ENCODE data around the gene MAPK12.

Gene MAPK12

GRCh38 chr22:50298937-50299784 is 37.7 kb upstream of the MAPK12 start:
- DNase-seq (ENCODE audit: low spot score): no peak
- TF ChIP-seq, protein P1, sequence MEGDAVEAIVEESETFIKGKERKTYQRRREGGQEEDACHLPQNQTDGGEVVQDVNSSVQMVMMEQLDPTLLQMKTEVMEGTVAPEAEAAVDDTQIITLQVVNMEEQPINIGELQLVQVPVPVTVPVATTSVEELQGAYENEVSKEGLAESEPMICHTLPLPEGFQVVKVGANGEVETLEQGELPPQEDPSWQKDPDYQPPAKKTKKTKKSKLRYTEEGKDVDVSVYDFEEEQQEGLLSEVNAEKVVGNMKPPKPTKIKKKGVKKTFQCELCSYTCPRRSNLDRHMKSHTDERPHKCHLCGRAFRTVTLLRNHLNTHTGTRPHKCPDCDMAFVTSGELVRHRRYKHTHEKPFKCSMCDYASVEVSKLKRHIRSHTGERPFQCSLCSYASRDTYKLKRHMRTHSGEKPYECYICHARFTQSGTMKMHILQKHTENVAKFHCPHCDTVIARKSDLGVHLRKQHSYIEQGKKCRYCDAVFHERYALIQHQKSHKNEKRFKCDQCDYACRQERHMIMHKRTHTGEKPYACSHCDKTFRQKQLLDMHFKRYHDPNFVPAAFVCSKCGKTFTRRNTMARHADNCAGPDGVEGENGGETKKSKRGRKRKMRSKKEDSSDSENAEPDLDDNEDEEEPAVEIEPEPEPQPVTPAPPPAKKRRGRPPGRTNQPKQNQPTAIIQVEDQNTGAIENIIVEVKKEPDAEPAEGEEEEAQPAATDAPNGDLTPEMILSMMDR (IDR thresholded peaks at IDR 0.05; ENCODE audit: extremely low read depth, missing control alignments): no peak

DNA sequence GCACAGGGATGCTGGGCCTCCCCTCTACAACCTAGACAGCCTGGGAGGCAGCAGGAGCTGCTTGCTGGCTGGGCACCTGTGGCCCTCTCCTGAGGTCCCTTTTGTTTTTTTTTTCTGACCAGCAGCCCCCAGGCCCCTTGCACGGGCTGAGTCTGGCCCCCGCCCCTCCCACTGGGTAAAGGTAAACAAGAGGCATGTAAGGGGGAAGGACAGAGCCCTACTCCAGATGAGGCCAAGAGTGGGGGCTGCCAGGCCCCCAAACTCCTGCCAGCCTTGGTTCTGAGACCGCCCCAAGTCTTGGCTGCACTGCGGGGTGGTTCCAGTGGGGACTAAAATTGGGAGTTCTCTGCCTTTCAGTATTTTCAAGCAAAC is 36.8 kb upstream of the MAPK12 start:
- TF ChIP-seq, protein P1 (IDR thresholded peaks at IDR 0.05; ENCODE audit: extremely low read depth, missing control alignments): no peak
- DNase-seq (ENCODE audit: low spot score): no peak

GRCh38 chr22:50297510-50298265 is 36.2 kb upstream of the MAPK12 start:
- no peak for DNase-seq (ENCODE audit: low spot score)
- TF ChIP-seq, protein P1 (IDR thresholded peaks at IDR 0.05; ENCODE audit: extremely low read depth, missing control alignments): no peak

DNA sequence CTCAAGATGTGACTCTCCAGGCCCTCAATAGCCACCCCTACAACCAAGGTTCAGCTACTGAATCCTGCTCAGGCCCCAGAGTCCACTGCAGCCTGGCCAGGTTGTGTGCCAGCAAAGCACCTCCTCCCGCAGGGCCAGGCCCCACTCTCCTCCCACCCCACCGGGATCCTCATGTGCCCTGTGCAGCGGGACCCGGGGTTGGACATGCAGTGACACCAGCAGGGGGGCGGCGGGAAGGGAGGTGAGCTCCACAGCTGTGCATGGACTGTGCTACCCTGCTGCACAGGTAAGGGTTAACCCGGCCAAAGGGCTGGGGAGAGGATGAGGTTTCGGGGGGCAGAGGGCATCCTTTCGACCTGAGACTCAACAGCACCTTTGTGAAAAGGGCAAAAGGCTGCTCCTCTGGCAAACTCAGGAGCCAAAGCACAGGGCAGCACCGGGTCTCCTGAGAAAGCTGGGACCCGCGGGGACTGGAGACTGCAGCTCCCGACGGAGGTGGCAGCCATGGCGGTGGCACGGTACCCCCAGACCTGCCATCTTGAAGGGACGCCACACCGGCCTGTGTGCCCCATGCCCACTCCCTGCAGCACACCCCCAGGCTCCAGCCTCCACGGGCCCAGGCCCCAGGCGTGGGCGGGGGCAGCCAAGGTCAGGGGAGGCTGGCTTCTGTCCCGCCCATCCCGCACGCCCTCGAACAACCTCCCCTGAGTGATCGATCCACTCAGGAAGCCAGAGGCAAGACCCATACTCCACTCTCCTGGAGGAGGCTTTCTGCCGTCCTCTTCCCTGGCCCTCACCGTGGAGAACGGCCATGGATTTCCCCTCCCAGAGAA is 35.4 kb upstream of the MAPK12 start:
- TF ChIP-seq, protein P1 (IDR thresholded peaks at IDR 0.05; ENCODE audit: extremely low read depth, missing control alignments): no peak
- DNase-seq (ENCODE audit: low spot score): no peak

- no peak for DNase-seq (ENCODE audit: low spot score)
- TF ChIP-seq, protein P1 (IDR thresholded peaks at IDR 0.05; ENCODE audit: extremely low read depth, missing control alignments): no peak
Observed at GRCh38 chr22:50294319-50294656, 32.8 kb upstream of the MAPK12 start.

GRCh38 chr22:50293441-50294318 is 32.2 kb upstream of the MAPK12 start:
- DNase-seq (ENCODE audit: low spot score): no peak
- TF ChIP-seq, protein P1 (IDR thresholded peaks at IDR 0.05; ENCODE audit: extremely low read depth, missing control alignments): no peak

Data from GM20000 (cell line).